ENCODE results near the gene PRKG1.

Gene PRKG1

DNA sequence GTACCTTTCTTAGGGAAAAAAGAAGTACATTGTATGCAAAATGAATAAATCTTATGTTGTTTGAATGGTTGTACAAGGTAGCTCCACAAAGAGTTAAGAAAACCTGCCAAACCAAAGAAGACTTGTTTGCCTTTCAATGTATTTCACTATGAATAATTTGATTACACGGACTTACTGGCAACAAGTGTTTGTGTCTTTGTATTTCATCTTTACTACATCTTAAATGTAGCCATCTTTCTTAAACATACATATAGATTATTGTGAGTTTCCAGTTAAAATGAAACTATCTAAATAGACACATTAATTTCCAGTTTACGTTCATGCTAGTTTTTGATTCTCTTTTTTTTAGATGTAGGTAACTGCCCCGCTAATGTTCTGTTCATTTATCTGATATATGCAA is 2.8 kb downstream of the PRKG1 start:
- DNase-seq, result no peak

DNA sequence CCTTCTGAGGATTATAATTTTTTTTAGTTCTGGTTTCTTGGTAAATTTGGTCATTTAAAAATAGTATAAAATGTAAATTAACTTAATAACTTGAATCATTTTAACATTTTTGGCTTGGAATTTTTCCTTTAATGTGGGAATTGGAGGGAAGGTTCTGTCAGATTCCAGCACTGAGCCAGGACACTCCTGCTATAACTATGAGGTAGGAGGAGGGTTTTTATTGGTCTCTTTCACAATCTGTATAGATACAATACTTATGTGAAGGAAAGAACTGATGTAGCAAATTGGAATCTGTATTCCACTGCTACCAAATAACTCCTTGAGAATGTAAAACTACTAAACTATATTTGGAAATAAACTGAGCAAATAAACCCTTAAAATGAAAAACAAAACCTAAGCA is 3.2 kb downstream of the PRKG1 start:
- DNase-seq, result no peak

DNA sequence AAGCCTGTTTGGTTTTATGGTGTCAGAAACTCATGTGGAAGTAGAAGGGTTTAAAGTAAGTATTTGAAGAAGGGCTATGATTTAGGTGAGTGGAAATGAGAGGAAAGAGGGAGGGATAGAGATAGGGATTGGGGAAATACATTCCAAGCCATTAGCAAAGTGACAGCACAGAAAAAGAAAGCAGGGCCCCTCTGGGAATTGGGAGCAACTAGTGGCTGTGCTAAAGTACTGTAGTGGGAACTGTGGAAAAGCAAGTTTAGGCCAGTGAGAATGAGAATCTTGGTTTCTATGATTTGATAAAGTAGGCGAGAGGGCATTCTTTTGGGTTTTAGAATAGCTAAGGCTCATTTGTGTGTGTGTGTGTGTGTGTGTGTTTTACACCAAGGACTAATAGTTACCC is 5.0 kb downstream of the PRKG1 start:
- DNase-seq, result no peak

DNA sequence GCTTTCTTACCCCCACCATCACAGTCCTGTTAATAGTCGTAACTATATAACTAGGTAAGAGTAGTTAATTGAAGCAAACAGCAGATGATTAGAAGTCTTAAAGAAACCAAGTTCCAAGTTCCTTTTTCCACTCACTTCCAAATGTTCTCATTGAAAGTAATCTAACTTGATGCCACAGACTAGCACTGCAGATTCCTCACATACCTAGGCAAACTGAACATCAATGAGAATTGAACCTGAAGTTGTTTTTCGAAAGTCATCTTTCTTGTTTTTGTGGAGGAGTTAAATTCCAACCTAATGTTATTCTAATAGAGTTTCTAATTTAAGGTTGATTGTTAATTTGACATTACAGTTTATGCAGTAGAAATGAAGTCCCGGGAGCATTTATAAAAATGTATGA is 5.5 kb downstream of the PRKG1 start:
- no peak for DNase-seq

- no peak for DNase-seq
These were observed 6.2 kb downstream of the PRKG1 start for GRCh38 chr10:51080311-51081006.

- no peak for DNase-seq
These were observed 8.6 kb downstream of the PRKG1 start for GRCh38 chr10:51082857-51083256.

DNA sequence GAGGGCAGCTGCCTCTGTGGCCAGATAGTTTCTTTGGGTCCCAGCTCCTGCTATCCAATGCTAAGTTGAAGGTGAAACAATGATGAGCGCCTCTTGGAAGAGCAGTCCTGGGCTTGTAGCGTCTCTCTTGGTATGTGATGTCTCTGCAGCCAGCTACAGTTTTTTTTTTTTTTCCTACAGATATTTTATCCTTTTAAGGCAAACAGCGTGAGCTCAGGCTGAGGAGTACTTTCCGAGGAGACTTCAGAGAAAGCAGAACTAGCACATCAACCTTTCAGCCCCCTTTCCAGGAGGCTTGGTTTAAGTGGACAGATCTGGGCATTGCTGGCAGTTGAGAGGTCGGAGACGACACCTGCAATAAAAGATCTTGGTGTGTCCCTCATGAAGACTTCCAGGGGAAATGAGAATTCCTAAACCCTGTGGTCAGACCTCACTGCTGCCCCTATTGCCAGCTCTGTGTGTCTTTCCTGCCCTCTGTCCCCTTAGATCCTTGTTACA is 9.1 kb downstream of the PRKG1 start:
- DNase-seq, result no peak

DNA sequence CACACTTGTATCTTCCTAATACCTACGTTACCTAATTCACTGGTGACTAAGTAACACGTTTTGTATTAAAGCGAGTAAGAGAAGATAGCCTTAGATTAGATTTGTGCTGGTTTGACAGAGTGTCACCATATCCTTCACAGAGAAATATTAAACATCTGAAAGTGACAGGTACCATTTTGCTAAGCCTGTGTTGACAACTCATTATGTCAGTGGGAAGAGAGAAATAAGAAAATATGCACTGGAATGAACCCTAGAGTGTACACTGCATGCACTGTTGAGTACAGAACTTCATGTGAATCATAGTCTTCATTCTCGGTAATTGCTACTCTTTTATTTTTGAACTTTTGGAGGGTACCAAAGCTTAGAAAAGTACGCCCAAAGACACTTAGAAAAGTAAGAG is 10.9 kb downstream of the PRKG1 start:
- no peak for DNase-seq

GRCh38 chr10:51086710-51087109 is 12.4 kb downstream of the PRKG1 start:
- DNase-seq, result no peak

DNA sequence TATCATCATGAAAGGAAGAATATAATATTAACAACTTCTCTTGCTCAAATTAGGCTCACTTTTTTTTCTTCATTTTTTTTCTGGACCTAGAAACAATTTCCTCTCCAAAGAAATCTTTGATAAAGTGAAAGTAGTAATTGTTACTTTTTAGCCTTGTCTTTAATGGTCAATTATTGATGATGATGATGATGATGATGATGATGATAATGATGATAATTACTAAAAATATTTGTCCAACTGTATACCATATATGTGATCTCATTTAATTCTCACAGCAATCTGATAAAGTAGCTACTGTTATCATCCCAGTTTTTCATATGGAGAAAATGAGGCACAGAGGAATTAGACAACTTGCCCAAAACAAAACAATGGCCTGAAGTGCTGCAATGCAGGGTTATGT is 12.8 kb downstream of the PRKG1 start:
- no peak for DNase-seq

DNA sequence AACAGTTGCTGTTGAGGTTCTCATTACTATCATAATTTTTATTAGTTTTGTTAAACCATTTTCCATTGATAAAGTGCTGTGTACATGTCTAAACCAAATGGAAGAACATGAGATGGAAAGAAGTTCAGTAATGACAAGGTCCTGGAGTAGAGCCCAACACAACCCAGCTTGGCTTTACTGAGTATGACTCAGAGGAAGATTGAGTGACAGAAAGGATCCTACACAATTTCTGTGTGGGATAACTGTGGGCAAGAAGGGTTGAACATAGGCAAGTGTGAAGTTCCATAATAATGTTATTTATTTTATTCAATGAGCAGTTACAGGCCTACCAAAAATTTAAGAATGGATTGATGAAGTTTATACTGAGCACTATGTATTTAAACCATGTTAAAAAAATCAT is 15.9 kb downstream of the PRKG1 start:
- no peak for DNase-seq

DNA sequence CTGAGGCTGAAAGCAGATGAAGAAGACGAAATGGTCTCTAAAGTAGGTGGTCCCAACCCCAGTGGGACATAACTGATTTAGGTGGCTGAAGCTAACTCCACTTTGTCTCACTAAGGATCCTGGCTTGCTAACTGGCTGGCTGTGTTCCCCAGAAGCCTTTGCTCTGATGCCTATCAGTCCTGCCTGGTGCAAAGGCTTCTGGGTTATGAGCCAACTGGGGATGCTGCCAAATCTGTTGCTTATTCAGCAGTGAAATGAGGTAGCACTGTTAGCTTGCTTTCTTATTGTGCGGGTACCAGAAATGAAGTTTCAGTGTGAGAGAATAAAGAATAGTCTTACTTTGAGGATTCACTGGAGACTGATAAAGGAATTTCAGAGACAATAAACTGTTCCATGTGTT is 18.1 kb downstream of the PRKG1 start:
- DNase-seq, result no peak

GRCh38 chr10:51095444-51095843 is 21.2 kb downstream of the PRKG1 start:
- no peak for DNase-seq

DNA sequence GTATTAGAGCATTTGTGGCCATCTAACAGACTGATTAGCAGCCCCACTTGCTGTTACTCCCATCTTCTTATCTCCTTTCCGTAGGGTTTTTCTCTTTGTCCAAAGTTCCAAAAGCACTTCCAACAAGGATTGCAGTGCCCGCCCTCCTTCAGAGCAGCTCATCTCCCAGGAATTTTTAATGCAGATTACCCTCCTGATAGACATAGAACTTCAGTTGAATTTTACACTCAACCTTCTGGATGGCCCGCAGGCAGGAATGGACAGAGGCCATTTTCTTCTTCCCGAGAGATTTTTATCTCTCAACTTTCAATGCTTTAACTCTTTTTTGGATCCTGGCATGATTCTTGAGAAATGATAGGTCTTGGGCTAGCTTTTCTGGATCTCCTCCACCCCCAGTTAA is 23.3 kb downstream of the PRKG1 start:
- no peak for DNase-seq

GRCh38 chr10:51100221-51100620 is 25.9 kb downstream of the PRKG1 start:
- no peak for DNase-seq

GRCh38 chr10:51103554-51104217 is 29.4 kb downstream of the PRKG1 start:
- no peak for DNase-seq

- no peak for DNase-seq
These were observed 32.1 kb downstream of the PRKG1 start for GRCh38 chr10:51106311-51106945.

GRCh38 chr10:51108406-51108805 is 34.1 kb downstream of the PRKG1 start:
- DNase-seq, result no peak

DNA sequence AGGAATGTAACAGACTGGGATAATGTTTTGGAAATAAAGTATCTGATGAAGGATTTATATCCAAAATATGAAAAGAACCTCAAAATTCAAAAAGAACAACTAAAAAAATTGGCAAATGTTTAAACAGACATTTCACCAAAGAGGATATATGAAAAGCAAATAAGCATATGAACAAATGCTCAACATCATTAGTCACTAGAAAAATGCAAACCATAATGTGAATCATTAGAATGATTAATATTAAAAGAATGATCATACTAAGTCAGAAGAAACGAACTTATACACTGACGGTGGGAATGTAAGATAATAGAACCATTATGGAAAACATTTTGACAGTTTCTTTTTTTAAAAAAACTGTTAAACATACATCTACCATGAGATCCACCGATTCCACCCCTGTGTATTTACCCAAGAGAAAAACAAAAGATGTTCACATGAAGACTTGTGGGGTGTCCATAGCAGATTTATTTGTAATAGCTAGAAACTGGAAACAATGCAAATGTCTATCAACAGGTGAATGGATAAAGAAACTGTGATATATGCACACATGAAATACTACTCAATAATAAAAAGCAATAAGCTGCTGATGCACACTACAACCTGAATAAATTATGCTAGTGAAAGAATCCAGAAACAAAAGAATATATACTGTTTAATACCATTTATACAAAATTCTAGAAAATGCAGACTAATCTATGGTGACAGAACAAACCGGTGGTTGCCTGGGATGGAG is 35.7 kb downstream of the PRKG1 start:
- DNase-seq, result no peak

DNA sequence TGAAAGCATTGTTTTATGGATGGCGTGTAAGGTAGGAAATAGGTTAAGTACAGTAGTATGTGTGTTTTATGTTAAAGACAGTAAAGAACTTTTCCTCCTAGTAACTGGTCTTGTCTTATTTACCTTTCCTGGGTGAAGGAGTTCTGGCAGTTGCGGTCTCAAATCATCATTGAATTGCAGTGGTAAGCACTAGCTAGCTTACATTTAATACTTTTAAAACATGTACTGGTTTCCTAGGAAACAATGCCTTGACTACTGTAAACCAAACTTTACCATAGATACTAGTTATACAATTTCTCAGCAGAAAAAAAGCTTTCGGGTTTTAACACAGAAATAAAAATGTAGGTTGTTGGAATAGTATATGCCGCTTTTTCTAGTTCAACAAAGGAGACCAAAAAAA is 37.7 kb downstream of the PRKG1 start:
- DNase-seq, result no peak

DNA sequence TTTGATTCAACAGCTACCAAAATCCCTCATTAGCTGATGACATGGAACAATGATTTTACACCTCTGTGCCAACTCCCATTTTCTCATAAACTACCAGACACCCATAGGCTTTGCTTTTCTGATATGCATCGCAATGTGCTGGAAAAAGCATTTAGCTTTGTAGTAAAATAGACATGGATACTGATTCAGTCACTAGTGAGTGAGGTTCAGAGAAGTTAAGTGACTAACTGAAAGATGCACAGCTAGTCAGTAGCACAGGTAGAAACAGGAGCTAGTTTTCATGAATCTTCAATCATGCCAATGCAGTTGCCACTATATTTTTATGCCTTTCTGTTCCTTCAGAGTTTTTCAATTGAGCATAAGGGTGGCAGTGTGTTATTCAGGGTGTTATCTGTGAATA is 38.7 kb downstream of the PRKG1 start:
- no peak for DNase-seq

- DNase-seq, result no peak
These were observed 42.9 kb downstream of the PRKG1 start for GRCh38 chr10:51117053-51117660.

DNA sequence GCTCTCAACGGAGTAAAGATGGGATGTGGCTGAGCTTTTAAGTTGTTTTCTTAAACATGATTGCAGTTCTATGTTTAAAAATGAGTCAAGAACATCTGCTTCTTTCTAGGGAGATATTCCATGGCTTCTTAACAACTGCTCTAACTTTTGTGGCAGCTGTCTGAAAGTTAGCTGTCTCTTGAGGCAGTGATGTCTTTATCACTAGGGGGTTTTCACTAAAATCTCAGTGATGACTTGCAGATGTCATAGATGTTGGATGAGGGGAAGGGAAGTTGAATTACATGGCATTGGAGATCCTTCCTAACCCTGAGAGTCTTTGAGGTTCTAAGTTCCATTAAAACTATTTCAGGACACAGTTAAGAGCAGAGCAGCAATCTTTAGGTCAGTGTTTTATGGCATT is 43.5 kb downstream of the PRKG1 start:
- no peak for DNase-seq

Measured in activated naive CD4-positive, alpha-beta T cell treated with Interleukin-2 at 50 U/mL for 16 hours (primary cell).